ENCODE results near the gene CAP1.
A peak's percentile ranks its signal among the peaks of the same experiment; 100 is the strongest.
"Not testable (repeated sequence)": the region's sequence is repeated elsewhere in the genome, so short reads cannot be mapped to it uniquely, and the experiment has no call there.

The CAP1 gene, protein sequence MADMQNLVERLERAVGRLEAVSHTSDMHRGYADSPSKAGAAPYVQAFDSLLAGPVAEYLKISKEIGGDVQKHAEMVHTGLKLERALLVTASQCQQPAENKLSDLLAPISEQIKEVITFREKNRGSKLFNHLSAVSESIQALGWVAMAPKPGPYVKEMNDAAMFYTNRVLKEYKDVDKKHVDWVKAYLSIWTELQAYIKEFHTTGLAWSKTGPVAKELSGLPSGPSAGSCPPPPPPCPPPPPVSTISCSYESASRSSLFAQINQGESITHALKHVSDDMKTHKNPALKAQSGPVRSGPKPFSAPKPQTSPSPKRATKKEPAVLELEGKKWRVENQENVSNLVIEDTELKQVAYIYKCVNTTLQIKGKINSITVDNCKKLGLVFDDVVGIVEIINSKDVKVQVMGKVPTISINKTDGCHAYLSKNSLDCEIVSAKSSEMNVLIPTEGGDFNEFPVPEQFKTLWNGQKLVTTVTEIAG

DNA sequence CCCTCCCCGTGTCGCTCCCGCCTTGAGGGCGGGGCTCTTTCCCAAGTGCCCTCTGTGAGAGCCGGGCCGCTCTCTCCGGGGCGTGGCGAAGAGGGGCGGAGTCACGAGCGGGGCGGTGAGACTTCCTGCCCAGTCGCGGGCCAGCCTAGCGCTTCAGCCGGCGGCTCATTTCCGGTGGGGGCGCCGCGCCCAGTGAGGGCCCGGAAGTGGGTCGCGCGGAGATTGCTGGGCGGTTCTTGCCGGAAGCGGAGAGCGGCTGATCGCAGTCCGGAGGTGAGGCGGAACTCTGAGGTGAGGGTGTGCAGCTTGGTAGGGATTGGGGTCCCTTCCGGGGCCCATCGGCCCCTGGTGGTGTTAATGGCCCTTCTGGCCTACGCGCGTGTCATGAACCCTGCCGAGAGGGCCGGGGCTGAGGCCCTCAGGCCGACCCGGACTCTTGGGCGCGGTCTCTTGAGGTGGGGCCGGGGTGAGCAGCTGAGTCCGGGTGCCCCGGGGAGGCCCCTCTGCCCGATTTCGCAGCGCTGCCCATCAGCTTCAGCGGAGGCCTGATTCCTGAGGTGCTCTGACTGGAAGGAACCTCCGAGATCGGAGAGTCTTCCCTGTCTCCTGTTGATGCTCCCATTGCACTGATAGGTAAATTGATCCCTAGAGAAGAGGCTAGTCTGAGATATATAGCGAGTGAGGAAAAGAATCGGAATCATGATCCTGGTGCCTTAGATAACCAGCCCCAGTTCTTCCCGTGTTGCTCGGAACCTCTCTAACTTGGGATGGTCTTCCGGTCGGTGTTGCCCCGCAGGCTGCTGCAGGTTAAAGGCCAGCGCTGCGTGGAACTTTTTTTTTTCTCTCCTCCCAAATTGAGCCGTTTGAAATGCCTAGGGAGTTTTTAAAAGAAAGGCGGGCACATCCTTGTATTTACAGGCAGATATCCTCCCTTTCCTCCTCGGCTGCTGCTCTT lies at the start of gene CAP1:
Gene CAP1, plus strand, starts transcription at position 219 of the 955 bp plus-strand sequence. CDS start 18,618 bp downstream, outside the sequence.
- DNase-seq = peak; percentile 99 to 100

- no peak for DNase-seq
These were observed 48.3 kb upstream of the CAP1 start for GRCh38 chr1:39992234-39992633.

GRCh38 chr1:39992888-39993287 lies 47.6 kb upstream of the CAP1 start:
- no peak for DNase-seq

GRCh38 chr1:39995973-39996393 lies 44.5 kb upstream of the CAP1 start:
- no peak for DNase-seq

DNA sequence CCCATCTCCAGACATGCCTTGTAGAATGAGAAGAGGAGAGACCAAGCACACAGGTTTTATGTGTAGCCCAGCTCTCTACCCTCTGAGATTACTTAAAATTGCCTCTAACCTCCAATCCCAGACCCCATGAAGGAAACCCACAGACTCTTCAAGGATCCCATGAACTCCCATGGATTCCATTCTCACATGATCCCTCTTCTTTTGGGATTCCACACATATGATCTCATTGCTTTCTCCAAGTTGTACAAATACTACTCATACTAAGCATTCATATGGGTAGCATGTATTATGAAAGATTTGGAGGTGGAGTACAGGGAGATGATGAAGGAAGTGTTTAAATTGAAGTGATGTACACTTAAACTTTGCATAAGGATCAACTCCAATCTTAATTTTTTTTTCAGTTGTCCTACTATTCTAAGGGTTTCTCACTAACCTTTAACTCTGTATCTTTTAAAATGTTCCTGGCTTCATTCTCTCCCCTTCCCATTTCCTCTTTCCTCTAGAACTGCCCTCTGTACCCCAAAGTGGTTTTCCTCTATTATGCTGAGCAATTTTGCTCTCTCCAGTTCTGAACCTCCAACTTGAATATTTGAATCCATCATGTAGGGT lies 44.0 kb upstream of the CAP1 start:
- no peak for DNase-seq

GRCh38 chr1:40001456-40001855 lies 39.1 kb upstream of the CAP1 start:
- no peak for DNase-seq

DNA sequence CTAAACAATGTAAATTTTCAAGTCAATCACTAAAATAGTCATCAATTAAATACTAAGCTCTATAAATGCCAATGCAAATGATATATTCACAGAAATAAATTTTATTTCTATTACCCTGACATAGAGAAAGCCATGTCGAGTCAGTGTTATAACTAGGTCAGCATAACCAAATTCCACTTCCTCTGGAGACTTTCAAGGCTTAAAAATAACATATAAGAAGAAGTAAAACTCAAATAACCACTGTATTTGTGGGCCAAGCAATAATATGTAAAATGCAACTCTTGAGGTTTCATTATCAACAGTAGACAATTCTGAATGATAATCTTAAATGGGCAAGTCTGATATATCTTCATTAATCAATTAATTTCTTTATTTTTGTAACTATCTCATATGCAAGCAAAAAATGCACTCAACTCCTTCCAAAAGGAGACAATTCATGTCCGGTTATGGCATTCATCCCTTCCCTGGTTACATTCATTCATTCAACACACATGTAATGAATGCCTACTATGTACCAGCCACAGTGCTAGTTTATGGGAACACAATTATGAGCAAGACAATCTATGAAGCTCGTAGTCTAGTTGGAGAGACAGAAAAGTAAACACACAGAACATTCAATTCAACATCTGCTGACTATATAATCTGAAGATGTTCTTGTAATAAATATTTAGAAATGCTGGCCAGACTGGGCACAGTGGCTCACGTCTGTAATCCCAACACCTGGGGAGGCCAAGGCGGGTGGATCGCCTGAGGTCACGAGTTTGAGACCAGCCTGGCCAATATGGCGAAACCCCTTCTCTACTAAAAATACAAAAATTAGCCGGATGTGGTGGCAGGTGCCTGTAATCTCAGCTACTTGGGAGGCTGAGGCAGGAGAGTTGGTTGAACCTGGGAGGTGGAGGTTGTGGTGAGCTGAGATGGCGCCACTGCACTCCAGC lies 37.1 kb upstream of the CAP1 start:
- no peak for DNase-seq

- no peak for DNase-seq
These were observed 35.7 kb upstream of the CAP1 start for GRCh38 chr1:40004857-40005256.

GRCh38 chr1:40007481-40008034 lies 33.0 kb upstream of the CAP1 start:
- not testable (repeated sequence) for DNase-seq

GRCh38 chr1:40011198-40011597 lies 29.3 kb upstream of the CAP1 start:
- DNase-seq = no peak

DNA sequence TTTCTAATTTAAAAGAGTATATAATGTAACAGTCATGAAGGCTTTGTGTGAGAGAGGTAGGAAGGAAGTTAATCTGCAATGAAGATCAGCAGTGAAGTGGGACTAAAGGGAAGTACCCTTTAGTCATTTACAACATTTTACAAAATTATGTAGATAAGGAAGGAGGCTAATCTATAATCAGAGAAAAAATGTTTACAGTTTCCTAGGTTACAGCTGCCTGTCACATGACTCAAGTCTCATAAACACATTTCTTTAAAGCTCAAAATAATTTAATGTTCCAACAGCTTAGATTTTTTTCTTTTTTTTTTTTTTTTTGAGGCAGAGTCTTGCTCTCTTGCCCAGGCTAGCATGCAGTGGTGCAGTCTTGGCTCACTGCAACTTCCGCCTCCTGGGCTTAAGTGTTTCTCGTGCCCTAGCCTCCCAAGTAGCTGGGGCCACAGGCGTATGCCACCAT lies 26.2 kb upstream of the CAP1 start:
- no peak for DNase-seq

GRCh38 chr1:40014812-40015594 lies 25.5 kb upstream of the CAP1 start:
- DNase-seq = no peak

- DNase-seq = no peak
These were observed 22.5 kb upstream of the CAP1 start for GRCh38 chr1:40017951-40018575.

GRCh38 chr1:40020447-40021085 lies 20.0 kb upstream of the CAP1 start:
- no peak for DNase-seq

GRCh38 chr1:40023379-40023944 lies 17.1 kb upstream of the CAP1 start:
- no peak for DNase-seq

- DNase-seq = no peak
These were observed 15.9 kb upstream of the CAP1 start for GRCh38 chr1:40024671-40025070.

DNA sequence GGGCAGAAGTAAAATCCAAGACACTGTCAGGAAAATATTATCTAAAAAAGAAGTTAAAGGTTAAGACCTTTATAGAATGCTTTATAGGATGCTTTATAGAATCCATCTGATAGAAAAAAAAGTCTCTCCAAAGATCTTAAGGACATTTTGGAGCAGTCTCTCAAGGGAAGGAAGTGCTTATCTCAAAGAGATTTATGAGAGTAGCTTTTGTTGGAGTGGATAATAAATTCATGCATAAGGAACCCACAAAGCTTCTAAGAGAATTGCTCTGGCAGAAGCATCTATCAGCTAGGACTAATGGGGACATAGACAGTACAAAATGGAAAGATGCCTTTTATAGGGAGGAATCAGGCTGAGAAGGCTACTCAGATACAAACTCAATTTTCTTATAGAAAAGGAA lies 12.9 kb upstream of the CAP1 start:
- DNase-seq = no peak

- no peak for DNase-seq
These were observed 10.9 kb upstream of the CAP1 start for GRCh38 chr1:40029608-40030007.

- DNase-seq = no peak
These were observed 9.9 kb upstream of the CAP1 start for GRCh38 chr1:40030528-40031135.
